ENCODE measurements around the gene CHST12.

GRCh38 chr7:2494191-2495130, 91.0 kb downstream of the CHST12 start:
- no peak for TF ChIP-seq CTCF (IDR thresholded peaks at IDR 0.05)
- TF ChIP-seq POLR2A (IDR thresholded peaks at IDR 0.05), result no peak
